Measurements from ENCODE around the gene LNP1.

- TF ChIP-seq CTCF (IDR thresholded peaks at IDR 0.05; ENCODE audit: insufficient read depth, low read length, poor library complexity, severe bottlenecking) = no peak
- no peak for TF ChIP-seq EZH2phosphoT487 (conservative IDR thresholded peaks at IDR 0.05; ENCODE audit: low read length)
These were observed 46.5 kb upstream of the LNP1 start for GRCh38 chr3:100354850-100355249.

All from SU-DHL-6 (cell line).